Activated CD4-positive, alpha-beta T cell treated with anti-CD3 and anti-CD28 coated beads for 4 hours (primary cell): Measurements from ENCODE around the gene BBOF1.

Source experiments
- DNase-seq, 2 donors: peaks; one replicate each; pipeline ENCODE4 v3.0.0-alpha.2; 2020

BBOF1 gene

GRCh38 chr14:74034572-74034971, 15.4 kb downstream of the BBOF1 start:
- no peak for DNase-seq

- DNase-seq, result no peak
Observed at GRCh38 chr14:74035556-74035955, 16.4 kb downstream of the BBOF1 start.

- DNase-seq, result peak in 1 of 2 donors; percentile 26
Observed at GRCh38 chr14:74038020-74038859, 19.1 kb downstream of the BBOF1 start.

DNA sequence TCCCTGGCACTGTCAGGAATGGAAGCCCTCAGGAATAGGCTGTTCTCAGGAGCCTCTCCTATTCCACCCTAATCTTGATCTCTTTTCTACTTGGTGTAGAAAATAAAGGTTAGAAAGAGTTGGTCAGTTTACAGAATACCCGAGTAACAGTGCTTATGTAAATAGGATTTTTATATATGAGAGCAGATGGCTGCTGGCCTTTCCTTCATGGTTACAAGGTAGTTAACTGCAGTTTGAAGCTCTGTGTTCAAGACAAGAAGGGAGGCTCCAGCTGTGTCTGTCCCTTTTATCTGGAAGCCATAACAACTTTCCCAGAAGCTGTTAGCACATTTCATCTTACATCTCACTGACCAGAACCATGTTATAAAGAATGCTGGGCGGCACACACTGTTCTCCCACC, 23.1 kb downstream of the BBOF1 start:
- no peak for DNase-seq

DNA sequence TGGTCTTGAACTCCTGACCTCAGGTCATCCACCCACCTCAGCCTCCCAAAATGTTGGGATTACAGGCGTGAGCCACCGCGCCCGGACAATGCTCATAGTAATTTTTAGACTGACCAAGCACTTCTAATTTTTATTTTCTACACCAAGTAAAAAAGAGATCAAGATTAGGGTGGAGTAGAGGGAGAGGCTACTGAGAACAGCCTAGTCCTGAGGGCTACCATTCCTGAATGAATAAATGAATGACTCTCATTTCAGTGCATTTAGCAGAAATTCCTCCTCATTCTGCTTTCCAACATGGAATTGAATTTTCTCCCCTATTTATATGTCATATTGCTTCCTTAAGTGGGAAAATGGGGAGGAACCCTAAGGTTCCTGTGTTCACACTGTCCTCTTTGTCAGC, 26.4 kb downstream of the BBOF1 start:
- no peak for DNase-seq

GRCh38 chr14:74048281-74048680, 29.1 kb downstream of the BBOF1 start:
- DNase-seq, result no peak

DNA sequence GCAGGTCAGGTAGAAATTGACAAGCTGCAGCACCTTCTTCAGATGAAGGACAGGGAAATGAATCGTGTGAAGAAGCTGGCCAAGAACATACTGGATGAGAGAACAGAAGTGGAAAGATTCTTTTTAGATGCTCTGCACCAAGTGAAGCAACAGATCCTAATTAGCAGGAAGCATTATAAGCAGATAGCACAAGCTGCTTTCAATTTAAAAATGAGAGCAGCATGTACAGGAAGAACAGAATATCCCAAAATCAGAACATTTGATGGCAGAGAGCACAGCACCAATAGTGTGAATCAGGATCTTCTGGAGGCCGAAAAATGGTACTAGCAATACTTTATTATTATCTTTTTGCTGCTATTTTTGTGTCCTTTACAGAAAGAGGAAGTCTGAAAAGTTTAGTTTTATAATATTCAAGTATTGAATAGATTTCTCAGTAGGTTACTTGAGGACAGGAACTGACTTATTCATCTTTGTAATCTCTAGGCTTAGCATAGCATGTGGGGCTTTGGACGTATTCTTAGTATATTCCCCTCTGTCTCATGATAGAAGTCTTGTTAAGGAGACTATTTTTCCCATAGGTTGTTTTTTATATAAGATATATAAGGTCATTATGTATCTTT, 30.8 kb downstream of the BBOF1 start:
- DNase-seq, result no peak

DNA sequence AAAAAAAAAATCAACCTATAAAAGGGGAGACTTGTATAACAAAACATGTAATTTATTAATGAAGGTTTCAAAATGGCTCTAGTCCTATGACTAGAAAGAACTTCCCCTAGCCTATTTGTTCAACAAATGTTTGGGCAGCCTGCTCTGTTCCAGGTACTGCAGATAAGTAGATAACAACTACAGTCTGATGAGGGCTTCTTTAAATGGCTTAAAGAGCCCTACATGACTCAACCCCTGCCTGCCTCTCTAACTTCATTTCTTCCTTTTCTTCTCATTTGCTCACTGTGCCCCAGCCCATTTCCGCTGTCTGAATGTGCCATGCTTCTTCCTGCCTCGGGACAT, 43.6 kb downstream of the BBOF1 start:
- DNase-seq, result no peak

- no peak for DNase-seq
Observed at GRCh38 chr14:74064426-74064825, 45.3 kb downstream of the BBOF1 start.

DNA sequence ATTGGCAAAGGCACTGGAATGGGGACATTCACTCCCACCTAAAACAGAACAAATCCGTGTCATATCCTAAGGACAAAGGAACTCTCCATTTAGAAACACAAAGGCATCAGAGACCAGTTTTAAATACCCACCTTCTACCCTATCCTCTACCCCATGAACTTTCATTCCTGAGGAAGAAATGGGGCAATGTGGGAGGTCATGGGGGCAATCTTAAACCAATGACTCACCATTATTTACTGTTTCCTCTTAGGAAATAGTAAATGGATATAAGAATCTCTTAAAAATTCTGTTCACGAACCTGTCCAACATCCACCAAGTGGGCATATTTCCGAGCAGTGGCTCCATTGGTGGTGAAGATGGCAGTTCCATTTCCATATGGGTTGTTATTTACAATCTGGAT, 45.7 kb downstream of the BBOF1 start:
- DNase-seq, result no peak

DNA sequence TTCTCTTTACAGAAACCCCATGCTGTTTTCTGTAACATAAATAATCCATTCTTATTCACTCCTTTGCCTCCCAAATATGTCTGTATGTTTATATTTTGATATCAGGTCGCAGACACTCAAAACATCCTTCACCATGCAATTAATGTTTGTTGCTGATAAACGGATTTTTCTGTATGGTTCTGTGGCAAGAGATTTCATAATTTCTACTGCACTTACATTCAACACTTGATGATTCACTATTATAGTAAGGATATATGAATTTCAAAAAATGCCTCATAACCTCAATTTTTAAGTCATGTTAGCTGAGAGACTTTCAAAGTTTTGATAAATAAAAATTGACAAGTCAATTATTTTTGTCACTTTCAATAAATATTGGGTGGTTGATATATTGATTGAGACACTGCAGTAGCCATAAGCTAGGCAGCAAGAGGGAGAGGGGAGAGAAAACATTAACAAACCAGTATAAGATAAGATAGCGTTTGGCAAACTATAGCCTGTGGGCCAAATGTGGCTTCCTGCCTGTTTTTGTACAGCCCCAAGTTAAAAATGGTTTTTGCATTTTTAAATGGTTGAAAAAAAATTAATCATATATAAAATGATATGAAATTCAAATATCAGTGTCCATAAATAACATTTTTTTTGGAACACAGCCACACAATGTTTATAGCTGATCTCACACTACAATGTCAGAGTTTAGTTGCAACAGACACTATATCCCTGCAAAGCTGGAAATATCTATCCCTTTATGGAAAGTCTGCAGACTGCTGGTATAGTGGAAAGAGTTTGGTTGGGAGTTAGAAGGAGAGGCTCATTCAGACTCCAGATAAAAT, 46.8 kb downstream of the BBOF1 start:
- DNase-seq, result no peak

DNA sequence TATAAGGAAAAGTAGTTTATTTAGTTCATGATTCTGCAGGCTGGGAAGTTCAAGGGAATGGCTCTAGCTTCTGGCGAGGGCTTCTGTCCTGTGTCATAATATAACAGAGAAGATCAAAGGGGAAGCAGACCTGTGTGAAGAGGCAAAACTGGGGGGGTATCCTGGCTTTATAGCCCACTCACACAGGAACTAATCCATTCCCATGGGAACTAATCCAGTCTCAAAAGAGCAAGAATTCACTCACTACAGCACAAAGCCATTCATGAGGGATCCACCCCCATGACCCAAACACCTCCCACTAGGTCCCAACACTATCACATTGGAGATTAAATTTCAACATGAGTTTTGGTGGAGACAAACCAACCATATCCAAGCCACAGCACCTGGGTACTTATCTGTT, 58.3 kb downstream of the BBOF1 start:
- no peak for DNase-seq

GRCh38 chr14:74080820-74081460, 61.8 kb downstream of the BBOF1 start:
- no peak for DNase-seq

GRCh38 chr14:74081491-74081890, 62.3 kb downstream of the BBOF1 start:
- no peak for DNase-seq

DNA sequence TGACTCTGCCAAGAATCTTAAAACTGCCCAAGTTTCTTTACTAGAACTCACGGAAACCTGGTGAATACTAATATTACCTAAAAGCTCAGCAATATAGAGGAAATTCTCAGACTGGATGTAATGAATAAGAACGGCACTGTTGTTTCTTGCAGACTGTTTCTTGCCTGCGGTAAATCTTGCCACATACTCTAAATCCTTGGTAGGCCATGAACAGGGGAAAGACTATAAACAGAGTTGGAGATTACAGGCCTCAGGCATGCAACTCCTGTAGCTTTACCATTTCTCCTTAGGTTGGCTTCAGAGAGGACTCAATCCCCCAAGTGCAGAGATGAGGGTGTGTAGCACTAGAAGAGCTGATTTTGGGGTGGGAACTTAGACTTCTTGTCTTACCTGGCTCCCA, 64.0 kb downstream of the BBOF1 start:
- no peak for DNase-seq

DNA sequence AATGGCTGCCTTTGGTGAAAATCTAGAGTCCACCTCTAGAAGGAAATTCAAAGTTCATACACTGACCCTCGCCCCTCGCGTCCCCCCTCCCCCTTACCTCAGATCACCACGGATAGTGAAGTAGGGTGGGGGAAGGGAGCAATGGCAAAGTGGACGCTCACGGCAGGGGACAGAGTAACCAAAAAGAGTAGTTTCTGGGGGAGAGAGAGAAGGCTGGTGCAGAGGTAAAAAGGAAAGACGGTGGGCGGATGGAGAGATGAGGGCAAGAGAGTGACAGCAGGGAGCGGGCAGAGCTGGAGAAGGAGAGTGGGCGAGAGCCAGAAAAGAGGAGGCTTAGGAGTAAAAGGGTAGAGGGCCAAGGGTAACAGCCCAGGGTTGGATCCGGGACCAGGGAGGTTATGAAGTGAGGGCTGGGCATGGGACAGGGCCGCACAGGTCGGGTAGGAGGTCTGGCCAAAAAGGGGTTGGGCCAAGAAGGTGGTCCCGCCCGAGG, 64.7 kb downstream of the BBOF1 start:
- DNase-seq, result no peak

DNA sequence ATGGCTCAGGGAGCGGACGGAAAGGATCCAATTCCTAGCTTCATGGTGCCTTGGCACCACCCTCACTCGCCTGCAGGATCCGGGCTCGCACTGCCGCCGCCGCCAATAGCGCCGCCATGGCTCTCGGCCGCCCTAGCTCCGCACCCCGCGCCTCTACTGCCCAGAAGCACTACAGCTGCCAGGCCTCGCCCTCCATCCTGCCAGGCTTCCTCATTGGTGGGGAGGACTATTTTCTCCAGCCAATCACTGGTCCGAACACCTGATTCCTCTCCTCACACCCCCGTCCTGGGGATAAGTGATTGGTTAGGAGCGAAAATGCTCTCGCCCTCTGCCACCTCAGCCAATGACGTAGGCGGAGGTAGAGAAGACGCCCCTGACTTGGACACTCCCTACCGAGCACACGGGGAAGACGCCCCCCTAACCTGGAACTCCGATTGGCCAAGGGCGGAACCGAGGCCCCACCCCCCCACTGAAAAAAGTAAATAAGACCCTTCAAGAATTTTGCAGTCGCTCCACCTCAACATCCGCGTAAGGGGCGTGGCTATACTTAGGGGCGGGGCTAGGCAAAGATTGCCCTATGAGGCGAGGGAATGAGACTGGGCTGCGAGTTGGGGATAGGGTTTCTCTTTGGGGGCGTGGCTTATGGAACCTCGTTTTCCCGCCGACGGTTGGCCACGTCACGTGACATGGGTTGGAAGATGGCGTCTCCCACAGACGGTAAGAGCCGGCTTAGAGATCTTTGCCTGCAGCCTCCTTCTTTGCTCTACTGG, 65.3 kb downstream of the BBOF1 start, which contains the start of the genes ALDH6A1 and LIN52:
TSS of gene ALDH6A1 (minus strand) at position 177 of the 770 bp plus-strand sequence. CDS start at position 118, 59 bp downstream.
TSS of gene LIN52 (plus strand) at position 680 of the 770 bp plus-strand sequence. CDS start at position 699, 19 bp downstream.
- DNase-seq, result peak; percentile 99 to 100

GRCh38 chr14:74085047-74085637, 66.0 kb downstream of the BBOF1 start:
- no peak for DNase-seq

GRCh38 chr14:74085828-74086227, 66.7 kb downstream of the BBOF1 start:
- DNase-seq, result no peak

- DNase-seq, result no peak
Observed at GRCh38 chr14:74089251-74090020, 70.3 kb downstream of the BBOF1 start.

DNA sequence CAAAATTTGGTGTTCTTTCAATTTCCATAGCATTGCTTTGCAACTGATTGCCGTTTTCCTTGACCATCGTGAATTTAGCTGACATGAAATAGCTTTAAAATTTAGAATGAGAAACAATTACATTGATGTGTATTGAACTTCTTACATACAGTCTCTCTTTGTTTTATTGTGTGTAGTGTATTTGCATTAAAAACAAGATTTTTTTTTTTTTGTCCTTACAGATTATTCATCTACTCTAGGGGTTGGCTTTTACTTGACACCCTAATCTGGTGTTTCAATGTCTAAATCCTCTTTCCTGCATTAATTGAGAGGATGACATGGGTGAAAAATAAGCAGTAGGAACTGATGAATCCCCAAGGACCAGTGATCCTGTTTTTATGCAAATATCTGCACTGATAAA, 86.2 kb downstream of the BBOF1 start:
- no peak for DNase-seq
